NOMO-1 treated with dmso at 0.1 percent for 144 hours (cell line): ENCODE results near the gene MNT.

ENCODE experiments used
- DNase-seq: peaks from one replicate; lab custom pipeline; 2025; ENCODE audit not compliant: unreplicated experiment; lab: John Stamatoyannopoulos, UW

Gene MNT

GRCh38 chr17:2364763-2365116, 36.1 kb downstream of the MNT start:
- DNase-seq: no peak

GRCh38 chr17:2363851-2364762, 36.8 kb downstream of the MNT start:
- DNase-seq: no peak

GRCh38 chr17:2363318-2363717, 37.5 kb downstream of the MNT start:
- no peak for DNase-seq

GRCh38 chr17:2362881-2363280, 38.0 kb downstream of the MNT start:
- DNase-seq: no peak

GRCh38 chr17:2362416-2362815, 38.4 kb downstream of the MNT start:
- DNase-seq: no peak

GRCh38 chr17:2362016-2362415, 38.8 kb downstream of the MNT start:
- no peak for DNase-seq

- no peak for DNase-seq
Observed at GRCh38 chr17:2361010-2361760, 39.7 kb downstream of the MNT start.

- DNase-seq: no peak
Observed at GRCh38 chr17:2357931-2358434, 42.9 kb downstream of the MNT start.

GRCh38 chr17:2357237-2357636, 43.6 kb downstream of the MNT start:
- no peak for DNase-seq

- no peak for DNase-seq
Observed at GRCh38 chr17:2354311-2354710, 46.5 kb downstream of the MNT start.

- DNase-seq: no peak
Observed at GRCh38 chr17:2351269-2351668, 49.6 kb downstream of the MNT start.

GRCh38 chr17:2347805-2348685, 52.8 kb downstream of the MNT start:
- no peak for DNase-seq

GRCh38 chr17:2346475-2346874, 54.4 kb downstream of the MNT start:
- DNase-seq: no peak

- DNase-seq: no peak
Observed at GRCh38 chr17:2344528-2344927, 56.3 kb downstream of the MNT start.

- DNase-seq: no peak
Observed at GRCh38 chr17:2343421-2343820, 57.4 kb downstream of the MNT start.

- DNase-seq: no peak
Observed at GRCh38 chr17:2338315-2338657, 62.6 kb downstream of the MNT start.

GRCh38 chr17:2337544-2338314, 63.1 kb downstream of the MNT start:
- peak; percentile 23 for DNase-seq

GRCh38 chr17:2336852-2337543, 63.9 kb downstream of the MNT start, which contains the start of gene SGSM2:
TSS of gene SGSM2 (plus strand) at chr17:2337501. CDS start at chr17:2337689, 188 bp downstream.
- DNase-seq: peak; percentile 31

GRCh38 chr17:2336215-2336851, 64.5 kb downstream of the MNT start, which contains the start of gene TSR1:
TSS of gene TSR1 (minus strand) at chr17:2336457. CDS start at chr17:2336427, 30 bp downstream.
- DNase-seq: peak; percentile 82
